Stomach (tissue), 19 donors: Measurements from ENCODE around the gene CELF2. TPM values are rescaled to one million over a fixed set of nuclear protein-coding genes. Genes with fewer than 3 reads are reported as not detected.
A peak's percentile ranks its signal among the peaks of the same experiment; 100 is the strongest.

Source experiments
- DNase-seq, 2 donors: peaks; one replicate each; pipeline versions ENCODE4 v3.0.0 to v3.0.0-alpha.2; 2013 to 2019
- H3K27ac ChIP-seq, 5 donors: fragments of 200-600 bp in 4 of 5; sonication (generic) in 4 of 5; one replicate each; pipeline ENCODE4 v1.5.1; 2013 to 2019; ENCODE audit warnings: mild to moderate bottlenecking in 1 of 5, moderate library complexity in 1 of 5
- H3K27me3 ChIP-seq, 3 donors: fragments of 200-600 bp; sonication (generic); one replicate each; pipeline ENCODE4 v1.5.1; 2017 to 2019; ENCODE audit warnings: mixed run types in 1 of 3
- H3K36me3 ChIP-seq, 4 donors: fragments of 200-600 bp; sonication (generic); 1 replicate in 3 of 4; 2 replicates in 1 of 4; pipeline ENCODE4 v1.5.1; 2016 to 2019
- H3K4me1 ChIP-seq, 4 donors: fragments of 200-600 bp; sonication (generic); one replicate each; pipeline ENCODE4 v1.5.1; 2016 to 2019
- H3K4me3 ChIP-seq, 4 donors: fragments of 200-600 bp; sonication (generic) in 3 of 4; one replicate each; pipeline ENCODE4 v1.5.1; 2016 to 2019; ENCODE audit warnings: mild to moderate bottlenecking in 1 of 4
- H3K9me3 ChIP-seq, 4 donors: fragments of 200-600 bp; sonication (generic); one replicate each; pipeline ENCODE4 v1.5.1; 2016 to 2019
- EP300 ChIP-seq: sonication (generic); formaldehyde crosslinking; IDR thresholded peaks from one replicate; pipeline ENCODE4 v1.6.1; 2017; ENCODE audit warnings: antibody characterized with exemption
- POLR2A ChIP-seq, 4 donors: fragments of 450-650 bp; IDR thresholded peaks; one replicate each; pipeline ENCODE4 v1.6.1; 2016; ENCODE audit warnings: antibody characterized with exemption in 4 of 4, control low read depth in 2 of 4, mild to moderate bottlenecking in 1 of 4, moderate library complexity in 1 of 4
- POLR2AphosphoS5 ChIP-seq, 3 donors: sonication (generic); formaldehyde crosslinking; IDR thresholded peaks; one replicate each; pipeline ENCODE4 v1.6.1; 2016; ENCODE audit warnings: antibody characterized with exemption in 3 of 3
- WGBS, 5 donors: extraction: QIAGEN DNeasy Blood & Tissue Kit in 3 of 5; methylation state at CpG; one replicate each; pipeline versions ENCODE4 v1.1.5 to v1.1.7; 2013 to 2018; 5-methylcytosine and 5-hydroxymethylcytosine counted together
- intact Hi-C: fragments of 100-400 bp; cut with DNase I; formaldehyde crosslinking; loops from one replicate; pipeline ENCODE4 v1.15.1; 2023; ENCODE audit warnings: low total_unique reads
- long read RNA-seq, 10 donors: transcript quantifications; one replicate each; lab custom pipeline, GENCODE V29; 2026
- polyA plus RNA-seq, 3 donors: library from polyadenylated mRNA; stranded (reverse); fragments of 200-250 nt; gene quantifications; one replicate each; pipeline ENCODE4 v1.2.3, GENCODE V29; 2013
- total RNA-seq, 5 donors: library from RNA; depleted of rRNA; stranded (reverse); fragments of >200 nt; gene quantifications; one replicate each; pipeline versions ENCODE4 v1.1.0 to v1.2.3, GENCODE V29; 2014 to 2016
- TF ChIP-seq, protein P1 (sequence below), 7 experiments: fragments of 450-650 bp in 4 of 7; fragments of 200-600 bp in 3 of 7; sonication (generic) in 3 of 7; IDR thresholded peaks; one replicate each; pipeline ENCODE4 v1.5.1; 2016 to 2019; ENCODE audit warnings: antibody characterized with exemption in 7 of 7, control low read depth in 2 of 7, mild to moderate bottlenecking in 1 of 7
- donor health status: healthy with polysubstance abuse.
- donor health status: Bipolar disorder and iron deficiency.
- donor health status: healthy.

CELF2 gene
- total RNA-seq (10 to 100 TPM; 35.2 to 65.3 (median 37.7) TPM), polyA plus RNA-seq (1 to 10 TPM; 3.9 to 7.5 (median 6.4) TPM)
- long read RNA-seq, donor 1, result 0 reads
- long read RNA-seq, donor 2, result 0 reads
- long read RNA-seq, donor 3, result 0 reads
- long read RNA-seq, donor 4, result 0 reads
- long read RNA-seq, donor 5, partial matches to known transcripts, result 0 of 1 reads
- long read RNA-seq, donor 5, other reads (novel, unspliced or antisense), result 0 of 1 reads
- long read RNA-seq, donor 6, full-length matches to known transcripts, result 3 of 3 reads
- long read RNA-seq, donor 6, partial matches to known transcripts, result 0 of 3 reads
- long read RNA-seq, donor 6, other reads (novel, unspliced or antisense), result 0 of 3 reads
- long read RNA-seq, donor 7, partial matches to known transcripts, result 13 of 13 reads
- long read RNA-seq, donor 7, other reads (novel, unspliced or antisense), result 0 of 13 reads
- long read RNA-seq, donor 8, result 0 reads
- long read RNA-seq, donor 9, partial matches to known transcripts, result 0 of 1 reads
- long read RNA-seq, donor 9, other reads (novel, unspliced or antisense), result 0 of 1 reads
- long read RNA-seq, donor 10, result 0 reads

DNA sequence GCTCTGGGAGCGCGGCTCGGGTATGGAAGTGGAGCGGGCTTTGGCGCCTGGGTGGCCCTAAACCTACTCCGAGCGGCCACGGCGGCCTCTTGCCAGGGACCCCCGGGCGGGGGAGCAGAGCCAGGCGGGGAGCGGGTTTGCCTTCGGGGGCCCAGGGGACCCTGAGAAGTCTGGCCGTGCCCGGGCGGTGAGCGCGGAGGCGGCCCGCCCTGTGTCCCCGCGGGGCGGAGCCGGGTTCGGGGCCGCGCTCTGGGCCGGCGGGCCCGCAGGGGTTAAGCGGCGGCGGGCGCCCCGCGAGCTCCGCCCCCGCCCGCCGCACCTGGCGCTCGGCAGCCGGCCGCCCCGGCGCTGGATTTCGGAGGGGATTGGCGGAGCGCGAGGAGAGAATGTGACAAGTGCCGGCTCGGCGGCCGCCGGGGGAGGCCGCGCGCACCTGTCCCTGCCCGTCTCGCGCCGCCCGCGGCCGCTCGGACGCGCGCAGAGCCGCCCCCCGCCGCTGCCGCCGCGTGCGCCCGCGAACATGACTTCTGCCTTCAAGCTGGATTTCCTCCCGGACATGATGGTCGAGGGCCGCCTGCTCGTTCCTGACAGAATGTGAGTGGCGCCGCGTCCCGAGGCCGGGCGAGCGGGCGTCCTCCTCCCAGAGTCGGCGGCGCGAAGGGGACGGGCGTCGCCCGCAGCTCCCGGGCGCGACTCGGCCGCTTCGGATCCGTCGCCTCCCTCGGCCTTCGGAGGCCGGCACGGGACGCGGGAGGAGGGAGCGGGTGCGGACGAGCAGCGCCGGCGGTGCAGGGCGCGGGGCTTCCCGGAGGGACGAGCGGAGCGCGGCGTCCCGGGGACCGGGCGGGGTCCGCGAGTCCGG, at the start of gene CELF2:
TSS of gene CELF2 (plus strand) at position 303 of the 862 bp plus-strand sequence. CDS start at position 521, 218 bp downstream.
- intact Hi-C loops, result no loop called here
- TF ChIP-seq POLR2A (IDR thresholded peaks at IDR 0.05), result no peak
- TF ChIP-seq POLR2AphosphoS5 (IDR thresholded peaks at IDR 0.05), result no peak
- TF ChIP-seq, protein P1, sequence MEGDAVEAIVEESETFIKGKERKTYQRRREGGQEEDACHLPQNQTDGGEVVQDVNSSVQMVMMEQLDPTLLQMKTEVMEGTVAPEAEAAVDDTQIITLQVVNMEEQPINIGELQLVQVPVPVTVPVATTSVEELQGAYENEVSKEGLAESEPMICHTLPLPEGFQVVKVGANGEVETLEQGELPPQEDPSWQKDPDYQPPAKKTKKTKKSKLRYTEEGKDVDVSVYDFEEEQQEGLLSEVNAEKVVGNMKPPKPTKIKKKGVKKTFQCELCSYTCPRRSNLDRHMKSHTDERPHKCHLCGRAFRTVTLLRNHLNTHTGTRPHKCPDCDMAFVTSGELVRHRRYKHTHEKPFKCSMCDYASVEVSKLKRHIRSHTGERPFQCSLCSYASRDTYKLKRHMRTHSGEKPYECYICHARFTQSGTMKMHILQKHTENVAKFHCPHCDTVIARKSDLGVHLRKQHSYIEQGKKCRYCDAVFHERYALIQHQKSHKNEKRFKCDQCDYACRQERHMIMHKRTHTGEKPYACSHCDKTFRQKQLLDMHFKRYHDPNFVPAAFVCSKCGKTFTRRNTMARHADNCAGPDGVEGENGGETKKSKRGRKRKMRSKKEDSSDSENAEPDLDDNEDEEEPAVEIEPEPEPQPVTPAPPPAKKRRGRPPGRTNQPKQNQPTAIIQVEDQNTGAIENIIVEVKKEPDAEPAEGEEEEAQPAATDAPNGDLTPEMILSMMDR (IDR thresholded peaks at IDR 0.05), result no peak
- no peak for TF ChIP-seq EP300

DNA sequence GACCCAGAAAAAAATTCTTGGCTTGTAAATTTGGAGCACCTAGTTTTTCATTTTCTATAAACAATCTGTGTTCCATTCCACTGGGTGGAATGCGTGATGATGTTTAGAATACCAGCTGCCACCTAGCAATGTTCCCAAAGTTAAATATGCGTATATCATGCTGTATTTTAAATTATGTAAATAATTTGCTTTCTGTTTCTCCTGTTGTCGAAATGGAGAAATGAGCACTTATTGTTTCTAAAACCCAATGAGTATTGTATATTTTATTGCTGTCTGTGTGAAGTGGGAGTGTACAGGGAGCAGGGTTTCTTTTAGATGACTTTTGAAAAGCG, 49.4 kb upstream of the CELF2 start:
- H3K27ac ChIP-seq, result no peak overlapping the region
- intact Hi-C loops, result no loop called here
- no peak for TF ChIP-seq EP300
- no peak for TF ChIP-seq POLR2AphosphoS5 (IDR thresholded peaks at IDR 0.05)
- no peak for TF ChIP-seq POLR2A (IDR thresholded peaks at IDR 0.05)
- TF ChIP-seq, protein P1 (IDR thresholded peaks at IDR 0.05), result no peak
- H3K36me3 ChIP-seq, result no peaks in the 10 kb centered on the region
- no peaks in the 10 kb centered on the region for H3K9me3 ChIP-seq
- WGBS, 5 donors, result 89 to 95% (median 94%) methylated on average over 4 of the region's 4 CpGs
- no peak overlapping the region for H3K4me3 ChIP-seq
- no peak for DNase-seq
- no peaks in the 10 kb centered on the region for H3K27me3 ChIP-seq
- peaks cover 0 to 10% (median 0%) of the 10 kb centered on the region in 4 donors for H3K4me1 ChIP-seq

More for the DNA sequence above, at the start of gene CELF2:
- Histone ChIP-seq H3K27me3 (peaks cover 0 to 40% (median 23%) of the 10 kb centered on the region in 3 donors), H3K27ac (peak within 1 kb of the TSS; percentile 38 to 86 (median 69)), H3K9me3 (no peaks in the 10 kb centered on the region), H3K4me1 (peaks cover 6 to 22% (median 15%) of the 10 kb centered on the region in 4 donors), H3K4me3 (peak within 1 kb of the TSS; percentile 67 to 79 (median 72)), H3K36me3 (no peaks in the 10 kb centered on the region)
- DNase-seq, result peak; percentile 62 to 81
- WGBS, 5 donors, result 0 to 1% (median 1%) methylated on average over 46 to 133 of the region's 133 CpGs

DNA sequence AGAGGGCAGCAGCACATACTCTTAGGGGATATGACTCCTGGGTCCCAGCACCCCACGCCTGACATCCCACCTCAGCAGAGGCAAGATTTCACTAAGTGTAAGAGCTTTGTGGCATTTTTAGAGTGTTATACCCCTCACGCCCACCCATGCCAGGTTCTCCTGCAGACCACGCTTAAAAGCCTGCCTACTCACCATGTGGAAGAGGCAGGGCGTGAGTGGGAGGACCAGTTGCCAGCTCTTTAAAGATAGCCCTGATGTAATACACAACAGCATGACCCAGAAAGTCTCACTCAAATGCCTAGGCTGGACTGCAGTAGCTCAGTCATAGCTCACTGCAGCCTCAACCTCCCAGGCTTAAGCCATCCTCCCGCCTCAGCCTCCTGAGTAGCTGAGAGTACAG, 44.4 kb upstream of the CELF2 start:
- Histone ChIP-seq H3K36me3 (no peaks in the 10 kb centered on the region), H3K4me1 (no peaks in the 10 kb centered on the region), H3K27ac (no peak overlapping the region), H3K9me3 (no peaks in the 10 kb centered on the region), H3K4me3 (no peak overlapping the region), H3K27me3 (no peaks in the 10 kb centered on the region)
- intact Hi-C loops, result no loop called here
- no peak for DNase-seq
- WGBS, 5 donors, result 86 to 97% (median 86%) methylated on average over 5 of the region's 5 CpGs
- TF ChIP-seq, protein P1 (IDR thresholded peaks at IDR 0.05), result no peak
- TF ChIP-seq POLR2A (IDR thresholded peaks at IDR 0.05) (no peak), EP300 (no peak), POLR2AphosphoS5 (IDR thresholded peaks at IDR 0.05) (no peak)

GRCh38 chr10:10975647-10976046, 42.0 kb upstream of the CELF2 start:
- 63 to 85% (median 72%) methylated on average over 2 of the region's 2 CpGs for WGBS, 5 donors
- H3K4me1 ChIP-seq, result peaks cover 0 to 7% (median 0%) of the 10 kb centered on the region in 4 donors
- no peak overlapping the region for H3K4me3 ChIP-seq
- no peak for DNase-seq
- intact Hi-C loops, result no loop called here
- H3K27me3 ChIP-seq, result no peaks in the 10 kb centered on the region
- H3K36me3 ChIP-seq, result no peaks in the 10 kb centered on the region
- no peaks in the 10 kb centered on the region for H3K9me3 ChIP-seq
- no peak overlapping the region for H3K27ac ChIP-seq
- TF ChIP-seq, protein P1 (IDR thresholded peaks at IDR 0.05), result no peak
- TF ChIP-seq POLR2A (IDR thresholded peaks at IDR 0.05) (no peak), EP300 (no peak), POLR2AphosphoS5 (IDR thresholded peaks at IDR 0.05) (no peak)
